GM20000 (cell line): ENCODE results near the gene CFAP97D1.
"Not testable (repeated sequence)": the region's sequence is repeated elsewhere in the genome, so short reads cannot be mapped to it uniquely, and the experiment has no call there.

Experiments
- DNase-seq: peaks from one replicate; pipeline ENCODE4 v3.0.0; 2012; ENCODE audit warnings: low spot score
- CTCF ChIP-seq: IDR thresholded peaks from 2 replicates; pipeline ENCODE4 v1.5.1; 2012; ENCODE audit warnings: mild to moderate bottlenecking, control low read depth; ENCODE audit errors: extremely low read depth, missing control alignments

CFAP97D1 gene

GRCh38 chr17:43787728-43788127 is 7.5 kb downstream of the CFAP97D1 start:
- no peak for TF ChIP-seq CTCF
- DNase-seq, result no peak

GRCh38 chr17:43788540-43788939 is 8.3 kb downstream of the CFAP97D1 start:
- DNase-seq, result no peak
- TF ChIP-seq CTCF, result no peak

- TF ChIP-seq CTCF, result no peak
- no peak for DNase-seq
Observed at GRCh38 chr17:43789482-43789881, 9.2 kb downstream of the CFAP97D1 start.

DNA sequence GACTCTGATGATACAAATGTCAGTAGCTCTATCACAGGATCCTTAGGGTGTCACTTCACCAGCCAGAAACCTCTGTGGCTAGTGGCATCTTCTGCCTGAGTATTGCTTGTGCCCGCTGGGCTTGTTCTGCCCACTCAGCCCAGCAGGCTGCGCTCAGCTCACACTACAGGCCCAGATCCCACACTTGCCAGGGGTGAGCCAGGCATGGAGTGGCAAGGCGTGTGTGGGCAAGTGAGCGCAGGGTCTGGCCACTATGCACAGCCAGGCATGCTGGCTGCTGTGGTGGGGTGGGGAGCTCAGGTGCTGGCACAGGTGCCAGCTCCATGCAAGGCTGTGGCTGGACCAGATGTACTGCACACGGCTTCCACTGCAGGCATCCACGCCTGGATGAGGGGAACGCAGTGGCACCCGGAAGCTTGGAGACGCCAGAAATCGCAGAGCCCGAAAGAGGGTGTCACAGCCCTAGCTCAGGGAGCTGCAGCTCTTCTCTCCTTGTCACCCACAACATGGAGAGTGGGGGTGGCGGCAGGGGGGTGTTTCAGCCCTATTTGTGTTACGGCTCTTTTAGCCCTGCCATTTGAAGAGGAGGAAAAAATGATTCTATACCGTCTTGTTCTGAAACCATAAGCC is 10.2 kb downstream of the CFAP97D1 start:
- TF ChIP-seq CTCF, result no peak
- DNase-seq, result no peak

GRCh38 chr17:43791589-43791988 is 11.4 kb downstream of the CFAP97D1 start:
- DNase-seq, result no peak
- no peak for TF ChIP-seq CTCF

DNA sequence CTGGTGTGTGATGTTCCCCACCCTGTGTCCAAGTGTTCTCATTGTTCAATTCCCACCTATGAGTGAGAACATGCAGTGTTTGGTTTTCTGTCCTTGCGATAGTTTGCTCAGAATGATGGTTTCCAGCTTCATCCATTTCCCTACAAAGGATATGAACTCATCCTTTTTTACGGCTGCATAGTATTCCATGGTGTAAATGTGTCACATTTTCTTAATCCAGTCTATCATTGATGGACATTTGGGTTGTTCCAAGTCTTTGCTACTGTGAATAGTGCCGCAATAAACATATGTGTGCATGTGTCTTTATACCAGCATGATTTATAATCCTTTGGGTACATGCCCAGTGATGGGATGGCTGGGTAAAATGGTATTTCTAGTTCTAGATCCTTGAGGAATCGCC is 12.4 kb downstream of the CFAP97D1 start:
- DNase-seq, result not testable (repeated sequence)

GRCh38 chr17:43798024-43798423 is 17.8 kb downstream of the CFAP97D1 start:
- not testable (repeated sequence) for DNase-seq

DNA sequence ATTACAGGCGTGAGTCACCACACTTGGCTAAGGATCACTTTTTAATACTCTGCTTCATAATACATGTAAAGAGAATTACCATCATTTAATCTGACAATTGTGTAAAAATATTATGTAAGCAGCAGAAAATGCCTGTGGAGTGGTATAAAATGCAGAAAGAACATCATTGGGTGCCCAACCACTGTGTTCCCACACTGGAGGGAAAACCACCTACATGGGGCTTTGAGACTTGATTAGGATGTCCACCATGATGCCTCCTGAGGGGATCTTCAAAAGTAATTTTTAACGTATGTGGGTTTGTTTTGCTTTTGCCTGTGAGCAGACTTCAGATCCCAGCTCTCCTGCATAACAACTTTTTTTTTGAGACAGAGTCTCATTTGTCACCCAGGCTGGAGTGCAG is 18.8 kb downstream of the CFAP97D1 start:
- no peak for TF ChIP-seq CTCF

More for the DNA sequence above, 18.8 kb downstream of the CFAP97D1 start:
- no peak for DNase-seq
